Cardiac muscle cell (in vitro differentiated cells and primary cell): ENCODE data around the gene ANKDD1A. TPM values are rescaled to one million over a fixed set of nuclear protein-coding genes. Genes with fewer than 3 reads are reported as not detected.
A peak's percentile ranks its signal among the peaks of the same experiment; 100 is the strongest.

Experiments used
- DNase-seq, 2 donors: peaks; one replicate each; pipeline versions ENCODE4 v3.0.0 to v3.0.0-alpha.2; 2010 to 2017; ENCODE audit warnings: low read depth in 1 of 2, low spot score in 1 of 2
- H3K27ac ChIP-seq: fragments of 200-600 bp; sonication (generic); 2 replicates; pipeline ENCODE4 v1.5.1; 2016
- H3K27me3 ChIP-seq: fragments of 200-600 bp; sonication (generic); 2 replicates; pipeline ENCODE4 v1.6.0; 2016; ENCODE audit warnings: control low read depth
- H3K36me3 ChIP-seq: fragments of 200-600 bp; sonication (generic); 2 replicates; pipeline ENCODE4 v1.5.1; 2016; ENCODE audit warnings: control low read depth
- H3K4me1 ChIP-seq: fragments of 200-600 bp; sonication (generic); 2 replicates; pipeline ENCODE4 v1.8.1; 2017; ENCODE audit warnings: low read depth, mild to moderate bottlenecking, mixed run types
- H3K4me3 ChIP-seq: fragments of 200-600 bp; sonication (generic); 2 replicates; pipeline ENCODE4 v1.5.1; 2016; ENCODE audit warnings: mild to moderate bottlenecking
- H3K9me3 ChIP-seq: fragments of 200-600 bp; sonication (generic); 2 replicates; pipeline ENCODE4 v1.5.1; 2017; ENCODE audit warnings: low read depth, mild to moderate bottlenecking, control low read depth
- polyA plus RNA-seq: library from polyadenylated mRNA; unstranded; fragments of >200 nt; fragmentation: Nextera tagmentation; extraction: Ambion mirVana; gene quantifications from 2 replicates; pipeline ENCODE4 v1.2.1, GENCODE V29; 2016
- total RNA-seq: library from RNA; depleted of rRNA; stranded (reverse); fragments of >200 nt; gene quantifications from 2 replicates; pipeline ENCODE4 v1.2.3, GENCODE V29; 2016
- TF ChIP-seq, protein P1 (sequence below): IDR thresholded peaks from 2 replicates; pipeline ENCODE4 v1.5.1; 2012; ENCODE audit warnings: low read depth, mild to moderate bottlenecking, low read length

ANKDD1A gene
- total and polyA plus RNA-seq, 2 experiments from 2014 or later, result 2.9 to 5.4 TPM

DNA sequence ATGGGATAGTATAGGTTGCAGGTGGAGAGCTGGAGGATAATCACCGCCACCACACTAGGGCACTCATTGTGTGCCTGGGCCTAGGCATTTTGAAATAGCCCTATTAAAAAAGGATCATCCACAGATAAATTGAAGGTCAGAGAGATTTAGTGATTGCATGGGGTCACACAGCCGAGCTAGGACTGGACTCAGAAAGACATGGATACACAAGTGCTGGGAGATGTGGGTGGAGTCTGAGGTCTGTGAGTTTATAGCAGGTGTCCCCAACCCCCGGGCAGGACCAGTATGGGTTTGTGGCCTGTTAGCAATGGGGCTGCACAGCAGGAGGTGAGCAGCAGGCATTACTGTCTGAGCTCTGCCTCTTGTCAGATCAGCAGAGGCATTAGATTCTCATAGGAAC, 5.3 kb upstream of the ANKDD1A start:
- TF ChIP-seq, protein P1, sequence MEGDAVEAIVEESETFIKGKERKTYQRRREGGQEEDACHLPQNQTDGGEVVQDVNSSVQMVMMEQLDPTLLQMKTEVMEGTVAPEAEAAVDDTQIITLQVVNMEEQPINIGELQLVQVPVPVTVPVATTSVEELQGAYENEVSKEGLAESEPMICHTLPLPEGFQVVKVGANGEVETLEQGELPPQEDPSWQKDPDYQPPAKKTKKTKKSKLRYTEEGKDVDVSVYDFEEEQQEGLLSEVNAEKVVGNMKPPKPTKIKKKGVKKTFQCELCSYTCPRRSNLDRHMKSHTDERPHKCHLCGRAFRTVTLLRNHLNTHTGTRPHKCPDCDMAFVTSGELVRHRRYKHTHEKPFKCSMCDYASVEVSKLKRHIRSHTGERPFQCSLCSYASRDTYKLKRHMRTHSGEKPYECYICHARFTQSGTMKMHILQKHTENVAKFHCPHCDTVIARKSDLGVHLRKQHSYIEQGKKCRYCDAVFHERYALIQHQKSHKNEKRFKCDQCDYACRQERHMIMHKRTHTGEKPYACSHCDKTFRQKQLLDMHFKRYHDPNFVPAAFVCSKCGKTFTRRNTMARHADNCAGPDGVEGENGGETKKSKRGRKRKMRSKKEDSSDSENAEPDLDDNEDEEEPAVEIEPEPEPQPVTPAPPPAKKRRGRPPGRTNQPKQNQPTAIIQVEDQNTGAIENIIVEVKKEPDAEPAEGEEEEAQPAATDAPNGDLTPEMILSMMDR, result no peak
- Histone ChIP-seq H3K4me1 (peaks cover 3% of the 10 kb centered on the region), H3K27ac (no peak overlapping the region), H3K27me3 (no peaks in the 10 kb centered on the region), H3K4me3 (no peak overlapping the region), H3K36me3 (no peaks in the 10 kb centered on the region), H3K9me3 (no peaks in the 10 kb centered on the region)
- no peak for DNase-seq

DNA sequence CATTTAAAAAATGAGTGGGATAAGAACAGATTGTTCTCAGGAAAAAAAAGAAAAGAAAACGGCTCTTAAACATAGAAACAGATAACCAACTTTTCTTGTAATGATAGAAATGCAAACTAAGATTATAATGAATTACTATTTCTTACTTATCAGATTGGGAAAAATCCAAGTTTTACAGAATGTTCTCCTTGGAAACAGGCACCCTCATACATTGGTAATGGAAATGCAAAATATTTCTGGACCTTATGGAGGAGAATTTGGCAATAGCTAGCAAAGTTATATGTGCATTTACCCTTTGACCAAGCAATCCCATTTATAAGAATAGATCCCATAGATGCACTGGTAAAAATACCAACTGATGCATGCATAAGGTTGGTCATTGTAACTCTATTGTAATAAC, 3.7 kb upstream of the ANKDD1A start:
- Histone ChIP-seq H3K27me3 (no peaks in the 10 kb centered on the region), H3K4me1 (peaks cover 3% of the 10 kb centered on the region), H3K36me3 (no peaks in the 10 kb centered on the region), H3K27ac (no peak overlapping the region), H3K9me3 (no peaks in the 10 kb centered on the region), H3K4me3 (no peak overlapping the region)
- TF ChIP-seq, protein P1, result no peak
- no peak for DNase-seq

DNA sequence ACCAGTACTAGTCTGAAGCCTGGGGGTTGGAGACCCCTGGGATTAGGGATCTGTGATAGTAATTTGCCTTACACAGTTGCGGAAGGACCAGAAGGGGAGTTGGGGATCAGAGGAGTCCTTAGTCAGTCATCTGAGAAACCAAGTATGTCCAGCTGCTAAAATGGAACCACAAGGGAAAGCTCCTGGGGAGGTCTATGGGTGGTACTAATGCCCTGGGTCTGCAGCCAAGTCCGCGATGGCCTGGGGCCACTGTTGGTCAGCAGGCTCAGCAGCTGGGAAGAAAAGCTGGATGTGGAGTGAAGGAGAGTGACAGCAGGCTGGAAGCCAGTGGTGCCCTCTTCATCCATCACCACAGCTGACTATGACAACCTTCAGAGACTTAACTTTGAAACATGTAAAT, 2.2 kb upstream of the ANKDD1A start:
- no peaks in the 10 kb centered on the region for H3K27me3 ChIP-seq
- no peaks in the 10 kb centered on the region for H3K36me3 ChIP-seq
- H3K4me3 ChIP-seq, result no peak overlapping the region
- H3K9me3 ChIP-seq, result no peaks in the 10 kb centered on the region
- no peak overlapping the region for H3K27ac ChIP-seq
- H3K4me1 ChIP-seq, result peaks cover 3% of the 10 kb centered on the region
- TF ChIP-seq, protein P1, result no peak
- DNase-seq, result no peak

DNA sequence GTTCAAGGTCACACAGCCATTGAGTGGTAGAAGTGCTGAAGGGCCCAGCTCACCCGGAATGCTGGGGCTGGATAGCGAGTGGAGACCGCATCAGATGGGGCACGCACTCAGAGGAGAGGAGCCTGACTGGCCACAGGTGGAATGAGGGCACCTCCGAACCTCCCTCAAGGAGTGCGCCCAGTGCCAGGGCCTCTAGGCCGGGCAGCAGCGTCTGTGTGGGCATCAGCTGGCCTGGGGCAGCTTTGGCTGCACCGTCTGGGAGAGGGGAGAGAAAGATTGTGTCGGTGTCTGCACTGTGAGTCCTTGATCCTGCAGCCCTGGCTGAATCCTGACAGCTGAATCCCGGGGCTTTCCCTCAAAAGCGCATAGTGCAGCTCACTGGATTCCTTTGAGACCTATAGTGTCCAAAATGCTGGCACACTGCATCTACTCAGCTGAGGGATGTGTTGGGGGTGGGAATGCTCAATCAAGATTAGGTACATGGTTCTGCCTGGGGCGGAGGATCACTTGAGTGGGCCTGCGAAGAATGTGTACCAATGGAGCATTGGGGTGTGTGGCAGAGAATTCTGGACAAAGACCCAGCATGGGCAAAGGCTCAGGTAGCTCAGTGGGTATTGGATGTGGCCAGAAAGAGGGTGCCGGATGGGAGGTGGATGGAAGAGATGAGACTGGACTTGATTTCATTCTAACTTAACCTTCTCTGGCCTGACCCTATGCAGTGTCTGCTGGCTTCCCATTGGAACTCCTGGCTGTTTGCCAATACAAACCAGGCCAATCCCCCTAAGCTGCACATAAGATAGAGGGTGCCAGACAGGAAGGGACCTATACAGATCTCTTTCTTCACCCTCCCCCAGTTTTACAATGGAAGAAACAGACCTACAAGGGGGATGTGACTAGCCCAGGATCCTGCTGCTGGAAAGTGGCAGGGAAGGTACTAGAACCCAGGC, 950 bp downstream of the ANKDD1A start:
- H3K4me1 ChIP-seq, result peaks cover 4% of the 10 kb centered on the region
- no peaks in the 10 kb centered on the region for H3K36me3 ChIP-seq
- DNase-seq, result no peak
- TF ChIP-seq, protein P1, result no peak
- H3K9me3 ChIP-seq, result no peaks in the 10 kb centered on the region
- no peak overlapping the region for H3K27ac ChIP-seq
- H3K27me3 ChIP-seq, result no peaks in the 10 kb centered on the region
- peak overlapping the region; percentile 41 for H3K4me3 ChIP-seq

DNA sequence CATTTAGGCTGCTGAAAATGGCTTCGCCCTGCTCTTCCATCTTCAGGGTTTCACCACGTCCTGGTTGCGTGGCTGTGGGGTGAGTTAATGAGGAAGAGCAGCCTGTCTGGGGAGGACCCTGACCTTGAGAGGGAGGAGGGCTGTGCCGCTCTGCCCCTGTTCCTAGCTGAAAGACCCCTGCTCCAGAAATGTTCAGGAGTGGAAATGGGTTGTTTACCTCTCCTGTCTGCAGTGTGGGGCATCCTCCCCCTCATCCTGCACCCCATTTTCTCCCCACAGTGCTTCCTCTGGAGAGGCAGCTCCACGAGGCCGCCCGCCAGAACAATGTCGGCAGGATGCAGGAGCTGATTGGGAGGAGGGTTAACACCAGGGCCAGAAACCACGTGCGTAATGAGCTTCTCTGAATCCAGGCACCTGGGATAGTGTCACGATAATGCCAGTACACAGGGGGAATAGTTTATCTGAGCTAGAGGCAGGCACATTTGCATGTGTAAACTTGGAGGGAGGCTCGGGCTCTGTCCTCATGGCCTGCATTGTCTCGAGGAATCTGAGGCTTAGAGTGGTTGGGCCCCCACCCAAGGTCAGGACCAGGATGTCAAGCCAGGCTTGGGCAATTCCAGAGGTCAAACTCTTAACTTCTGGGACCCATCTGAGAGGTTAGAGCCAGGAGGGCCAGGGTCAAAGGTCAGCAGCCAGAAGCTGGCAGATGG, 4.0 kb downstream of the ANKDD1A start:
- H3K4me1 ChIP-seq, result peaks cover 4% of the 10 kb centered on the region
- TF ChIP-seq, protein P1, result no peak
- no peak overlapping the region for H3K27ac ChIP-seq

More for the DNA sequence above, 4.0 kb downstream of the ANKDD1A start:
- Histone ChIP-seq H3K36me3 (no peaks in the 10 kb centered on the region), H3K9me3 (no peaks in the 10 kb centered on the region), H3K4me3 (no peak overlapping the region), H3K27me3 (no peaks in the 10 kb centered on the region)
- DNase-seq, result no peak
